ENCODE results near the gene EHF. TPM values are rescaled to one million over a fixed set of nuclear protein-coding genes. Genes with fewer than 3 reads are reported as not detected.

The EHF gene
- total RNA-seq, 1 donor from 2014 or later, result not detected

DNA sequence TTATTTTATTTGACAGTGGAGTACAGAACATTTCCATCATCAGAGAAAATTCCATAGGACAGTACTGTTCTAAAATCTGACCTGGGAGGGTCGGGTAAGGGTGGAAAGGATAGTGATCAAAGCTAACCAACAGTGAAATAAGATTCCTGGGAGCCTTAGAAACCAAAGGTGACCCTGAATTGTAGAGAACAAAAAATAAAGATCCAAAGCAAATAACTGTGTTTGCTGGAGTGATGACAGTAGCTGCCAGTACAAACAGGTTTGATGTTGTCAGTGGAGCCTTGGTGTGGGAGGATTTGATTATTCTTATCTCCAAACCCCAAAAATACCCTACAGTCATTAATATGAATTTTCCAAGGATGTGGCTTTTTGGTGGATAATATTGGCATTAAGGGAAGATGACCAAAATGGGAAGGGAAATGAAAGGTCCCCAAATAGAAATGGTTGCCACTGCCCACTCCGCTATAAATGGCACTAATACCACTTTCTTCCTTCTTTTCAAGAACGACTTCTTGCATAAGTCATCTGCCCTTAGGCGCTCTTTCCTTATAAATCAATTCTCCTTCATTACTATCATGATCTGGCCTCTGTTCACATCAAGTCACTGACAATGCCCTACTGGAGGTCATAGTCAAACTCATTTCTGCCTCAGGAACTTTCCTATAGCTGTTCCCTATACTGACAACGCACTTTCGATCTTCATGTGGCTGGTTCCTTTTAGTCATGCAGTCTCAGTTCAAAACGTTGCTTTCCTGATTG is 44.4 kb downstream of the EHF start:
- intact Hi-C loops (cut with micrococcal nuclease), result no loop called here
- Mint-ChIP-seq H3K9me3 (no peaks in the 10 kb centered on the region), H3K36me3 (ENCODE audit: low read depth) (no peaks in the 10 kb centered on the region), H3K27me3 (peaks cover 42% of the 10 kb centered on the region), H3K27ac (no peak overlapping the region), H3K4me3 (no peak overlapping the region), H3K4me1 (no peaks in the 10 kb centered on the region)
- no peak for DNase-seq

DNA sequence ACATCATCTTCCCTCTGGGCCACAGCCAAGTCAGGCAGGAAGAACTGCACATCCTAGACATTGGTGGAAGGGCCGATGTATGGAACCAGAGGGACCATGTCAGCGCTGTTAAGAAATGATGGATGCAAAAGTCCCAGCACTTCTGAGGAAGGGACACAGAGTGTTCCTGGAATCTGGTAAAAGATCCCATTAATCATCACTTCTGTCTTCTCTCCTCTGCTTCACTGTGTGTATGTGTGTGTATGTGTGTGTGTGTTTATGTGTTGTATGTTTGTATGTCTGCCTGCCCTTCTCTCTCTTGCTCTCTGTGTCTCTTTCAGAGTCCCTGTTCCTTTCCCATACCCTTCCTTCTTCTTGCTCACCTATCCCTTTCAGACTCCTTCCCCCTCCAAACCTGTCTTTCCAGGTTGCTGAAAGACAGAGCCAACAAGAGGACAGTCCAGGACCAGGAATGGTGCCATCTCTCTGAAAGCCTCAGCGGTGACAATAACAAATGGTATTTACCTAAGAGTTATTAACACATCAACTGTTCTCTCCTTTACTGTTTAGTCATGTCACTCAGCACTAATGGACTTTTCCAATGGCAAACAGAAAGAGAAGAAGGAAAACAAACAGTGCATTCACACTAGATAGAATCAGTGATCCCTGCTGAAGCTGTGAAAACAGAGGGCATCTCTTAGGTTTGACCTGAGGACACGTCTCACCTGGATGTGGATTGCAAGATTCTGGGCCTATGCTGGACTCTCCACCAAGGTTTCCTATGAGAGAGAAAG is 47.1 kb downstream of the EHF start:
- peaks cover 31% of the 10 kb centered on the region for H3K27me3 Mint-ChIP-seq
- H3K4me1 Mint-ChIP-seq, result no peaks in the 10 kb centered on the region
- H3K9me3 Mint-ChIP-seq, result no peaks in the 10 kb centered on the region
- no peaks in the 10 kb centered on the region for H3K36me3 Mint-ChIP-seq (ENCODE audit: low read depth)
- H3K4me3 Mint-ChIP-seq, result no peak overlapping the region
- DNase-seq, result no peak
- no peak overlapping the region for H3K27ac Mint-ChIP-seq
- intact Hi-C loops (cut with micrococcal nuclease), result no loop called here

GRCh38 chr11:34668583-34669053 is 47.7 kb downstream of the EHF start:
- no peak overlapping the region for H3K4me3 Mint-ChIP-seq
- no peak for DNase-seq
- intact Hi-C loops (cut with micrococcal nuclease), result no loop called here
- H3K36me3 Mint-ChIP-seq (ENCODE audit: low read depth), result no peaks in the 10 kb centered on the region
- H3K27me3 Mint-ChIP-seq, result peaks cover 33% of the 10 kb centered on the region
- H3K27ac Mint-ChIP-seq, result no peak overlapping the region
- no peaks in the 10 kb centered on the region for H3K9me3 Mint-ChIP-seq
- H3K4me1 Mint-ChIP-seq, result no peaks in the 10 kb centered on the region

DNA sequence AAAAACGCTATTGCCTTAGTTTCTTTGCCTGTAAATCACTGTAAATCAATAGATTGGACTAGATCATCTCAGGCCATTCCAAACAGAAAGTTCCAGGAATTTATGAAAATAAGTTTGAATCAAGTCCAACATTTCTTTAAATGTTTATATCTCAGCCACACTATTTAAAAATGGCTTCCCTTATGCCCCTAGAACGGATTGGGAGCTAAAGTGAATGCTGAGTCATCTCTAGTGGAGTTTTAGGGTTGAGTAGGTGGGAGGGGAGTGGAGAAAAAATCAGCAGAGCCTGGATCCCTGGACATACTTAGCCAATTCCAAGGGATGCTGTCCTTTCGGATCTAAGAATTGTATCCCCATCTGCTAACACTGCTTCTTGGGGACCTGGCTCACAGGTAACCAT is 48.6 kb downstream of the EHF start:
- intact Hi-C loops (cut with micrococcal nuclease), result no loop called here
- no peaks in the 10 kb centered on the region for H3K4me1 Mint-ChIP-seq

DNA sequence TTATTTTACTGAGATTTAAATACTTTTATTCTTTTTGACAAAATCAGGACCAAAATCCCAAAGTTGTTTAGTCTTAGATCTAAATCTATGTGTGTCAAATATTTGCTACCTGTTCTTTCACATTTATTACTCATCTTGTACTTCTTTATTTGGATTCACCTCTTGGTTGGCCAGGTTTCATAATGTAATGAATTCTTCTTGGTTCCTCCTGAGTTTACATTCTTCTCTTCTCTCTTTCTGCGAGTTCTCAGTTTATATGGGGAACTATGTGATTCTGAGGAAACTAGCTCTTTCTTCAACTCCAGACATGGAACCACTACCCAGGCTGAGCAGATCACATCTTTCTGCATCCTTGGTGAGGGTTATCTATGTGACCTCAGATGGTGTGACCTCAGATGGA is 50.2 kb downstream of the EHF start:
- intact Hi-C loops (cut with micrococcal nuclease), result no loop called here
- Mint-ChIP-seq H3K4me1 (no peaks in the 10 kb centered on the region), H3K27me3 (peaks cover 46% of the 10 kb centered on the region), H3K36me3 (ENCODE audit: low read depth) (no peaks in the 10 kb centered on the region), H3K9me3 (no peaks in the 10 kb centered on the region), H3K4me3 (no peak overlapping the region), H3K27ac (no peak overlapping the region)
- no peak for DNase-seq

More for the DNA sequence above, 48.6 kb downstream of the EHF start:
- no peak overlapping the region for H3K27ac Mint-ChIP-seq
- peaks cover 37% of the 10 kb centered on the region for H3K27me3 Mint-ChIP-seq
- DNase-seq, result no peak
- H3K4me3 Mint-ChIP-seq, result no peak overlapping the region
- H3K36me3 Mint-ChIP-seq (ENCODE audit: low read depth), result no peaks in the 10 kb centered on the region
- H3K9me3 Mint-ChIP-seq, result no peaks in the 10 kb centered on the region

GRCh38 chr11:34671946-34672345 is 51.1 kb downstream of the EHF start:
- Mint-ChIP-seq H3K4me3 (no peak overlapping the region), H3K4me1 (no peaks in the 10 kb centered on the region), H3K27me3 (peaks cover 46% of the 10 kb centered on the region), H3K27ac (no peak overlapping the region), H3K36me3 (ENCODE audit: low read depth) (no peaks in the 10 kb centered on the region), H3K9me3 (no peaks in the 10 kb centered on the region)
- intact Hi-C loops (cut with micrococcal nuclease), result no loop called here
- no peak for DNase-seq

GRCh38 chr11:34674038-34674437 is 53.1 kb downstream of the EHF start:
- H3K4me3 Mint-ChIP-seq, result no peak overlapping the region
- no peak overlapping the region for H3K27ac Mint-ChIP-seq
- DNase-seq, result no peak
- H3K27me3 Mint-ChIP-seq, result peaks cover 36% of the 10 kb centered on the region
- H3K36me3 Mint-ChIP-seq (ENCODE audit: low read depth), result no peaks in the 10 kb centered on the region
- intact Hi-C loops (cut with micrococcal nuclease), result no loop called here
- H3K4me1 Mint-ChIP-seq, result no peaks in the 10 kb centered on the region
- H3K9me3 Mint-ChIP-seq, result no peaks in the 10 kb centered on the region

DNA sequence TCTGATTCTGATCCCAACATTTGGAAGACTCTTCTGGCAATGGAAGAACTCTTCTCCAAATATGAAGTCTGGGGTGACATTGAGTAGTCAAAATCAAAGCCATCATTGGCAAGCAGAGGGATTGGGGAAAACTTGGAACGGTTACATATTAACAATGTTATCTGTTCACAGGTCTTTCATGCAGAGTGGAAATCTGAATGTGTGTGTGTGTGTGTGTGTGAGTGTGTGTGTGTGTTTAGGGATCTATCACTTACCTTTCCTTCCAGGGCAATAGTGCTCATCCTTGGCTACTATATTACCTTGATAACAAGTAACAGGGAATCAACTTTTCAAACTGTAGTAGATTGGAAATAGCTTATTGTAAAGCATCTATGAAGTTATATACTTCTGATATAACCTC is 55.3 kb downstream of the EHF start:
- no peak for DNase-seq
- Mint-ChIP-seq H3K27me3 (peaks cover 35% of the 10 kb centered on the region), H3K4me1 (no peaks in the 10 kb centered on the region), H3K4me3 (no peak overlapping the region), H3K9me3 (no peaks in the 10 kb centered on the region), H3K36me3 (ENCODE audit: low read depth) (no peaks in the 10 kb centered on the region), H3K27ac (no peak overlapping the region)
- intact Hi-C loops (cut with micrococcal nuclease), result no loop called here

- intact Hi-C loops (cut with micrococcal nuclease), result no loop called here
- Mint-ChIP-seq H3K4me1 (no peaks in the 10 kb centered on the region), H3K27ac (no peak overlapping the region), H3K27me3 (peaks cover 27% of the 10 kb centered on the region), H3K9me3 (no peaks in the 10 kb centered on the region), H3K4me3 (no peak overlapping the region), H3K36me3 (ENCODE audit: low read depth) (no peaks in the 10 kb centered on the region)
- no peak for DNase-seq
Measured at GRCh38 chr11:34679681-34680080, 58.8 kb downstream of the EHF start.

DNA sequence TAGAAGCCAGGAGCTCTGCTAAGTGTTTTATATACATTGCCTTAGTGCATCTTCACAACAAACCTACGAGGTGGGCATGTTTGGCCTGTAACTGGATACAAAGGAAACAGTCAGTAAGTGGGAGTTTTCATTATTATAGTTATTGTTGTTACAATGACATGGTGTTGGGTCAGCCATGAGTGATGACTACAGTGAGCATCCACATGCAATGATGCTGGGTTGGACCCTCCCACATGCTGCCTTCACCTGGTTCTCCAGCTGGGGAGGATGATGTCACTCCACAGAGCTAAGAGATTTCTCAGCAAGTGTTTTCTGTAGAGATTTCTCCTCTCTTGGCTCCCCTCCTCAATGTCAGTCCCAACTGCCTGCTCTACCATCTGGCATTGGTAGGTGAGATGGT is 59.3 kb downstream of the EHF start:
- Mint-ChIP-seq H3K4me3 (no peak overlapping the region), H3K27ac (no peak overlapping the region), H3K36me3 (ENCODE audit: low read depth) (no peaks in the 10 kb centered on the region), H3K9me3 (no peaks in the 10 kb centered on the region), H3K4me1 (no peaks in the 10 kb centered on the region), H3K27me3 (peaks cover 22% of the 10 kb centered on the region)
- no peak for DNase-seq
- intact Hi-C loops (cut with micrococcal nuclease), result no loop called here

- H3K27ac Mint-ChIP-seq, result no peak overlapping the region
Measured at GRCh38 chr11:34680918-34681586, 60.2 kb downstream of the EHF start.

GRCh38 chr11:34682825-34683224 is 61.9 kb downstream of the EHF start:
- no peak overlapping the region for H3K27ac Mint-ChIP-seq
- no peaks in the 10 kb centered on the region for H3K36me3 Mint-ChIP-seq (ENCODE audit: low read depth)
- intact Hi-C loops (cut with micrococcal nuclease), result no loop called here
- no peak for DNase-seq
- H3K4me1 Mint-ChIP-seq, result no peaks in the 10 kb centered on the region
- no peak overlapping the region for H3K4me3 Mint-ChIP-seq
- no peaks in the 10 kb centered on the region for H3K9me3 Mint-ChIP-seq
- peaks cover 14% of the 10 kb centered on the region for H3K27me3 Mint-ChIP-seq

More at GRCh38 chr11:34680918-34681586, 60.2 kb downstream of the EHF start:
- intact Hi-C loops (cut with micrococcal nuclease), result no loop called here
- no peaks in the 10 kb centered on the region for H3K4me1 Mint-ChIP-seq
- H3K36me3 Mint-ChIP-seq (ENCODE audit: low read depth), result no peaks in the 10 kb centered on the region
- no peaks in the 10 kb centered on the region for H3K9me3 Mint-ChIP-seq
- peaks cover 18% of the 10 kb centered on the region for H3K27me3 Mint-ChIP-seq
- no peak overlapping the region for H3K4me3 Mint-ChIP-seq
- DNase-seq, result no peak

DNA sequence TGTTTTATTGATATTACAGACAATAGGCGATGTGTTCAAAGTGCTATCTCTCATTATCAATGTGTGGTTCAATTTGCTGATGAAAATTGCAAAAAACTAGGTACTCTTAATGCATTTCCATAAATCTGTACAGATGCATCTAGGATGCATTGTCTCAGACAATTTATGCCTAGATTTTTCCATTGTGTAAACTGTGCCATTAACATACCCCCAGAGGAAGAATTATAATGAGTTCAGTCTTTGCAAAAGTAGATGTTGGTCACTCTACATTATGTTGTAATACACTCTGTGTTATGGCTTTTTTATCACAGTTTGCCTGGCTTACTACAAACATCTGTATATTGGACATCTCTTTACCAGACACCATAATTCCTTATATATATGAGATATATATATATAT is 62.5 kb downstream of the EHF start:
- intact Hi-C loops (cut with micrococcal nuclease), result no loop called here
- H3K9me3 Mint-ChIP-seq, result no peaks in the 10 kb centered on the region

GRCh38 chr11:34685864-34686263 is 65.0 kb downstream of the EHF start:
- no peak for DNase-seq
- no peak overlapping the region for H3K27ac Mint-ChIP-seq
- intact Hi-C loops (cut with micrococcal nuclease), result loop anchor here (5.0 kb wide), 1 partner anchor 34 kb away; no protein-coding TSS in a partner anchor
- no peaks in the 10 kb centered on the region for H3K9me3 Mint-ChIP-seq
- no peaks in the 10 kb centered on the region for H3K4me1 Mint-ChIP-seq
- H3K36me3 Mint-ChIP-seq (ENCODE audit: low read depth), result no peaks in the 10 kb centered on the region
- no peak overlapping the region for H3K4me3 Mint-ChIP-seq
- H3K27me3 Mint-ChIP-seq, result peaks cover 9% of the 10 kb centered on the region

More for the DNA sequence above, 62.5 kb downstream of the EHF start:
- peaks cover 14% of the 10 kb centered on the region for H3K27me3 Mint-ChIP-seq
- no peak for DNase-seq
- no peaks in the 10 kb centered on the region for H3K4me1 Mint-ChIP-seq
- H3K36me3 Mint-ChIP-seq (ENCODE audit: low read depth), result no peaks in the 10 kb centered on the region
- no peak overlapping the region for H3K4me3 Mint-ChIP-seq
- H3K27ac Mint-ChIP-seq, result no peak overlapping the region

Measured in activated CD4-positive, alpha-beta T cell treated with anti-CD3 and anti-CD28 coated beads, Interleukin-2, amount 10 ng/mL, durations not matched to agents 24 days and 14 days (primary cell).